ENCODE data around the gene RSPH1.

GRCh38 chr21:42437786-42438185 lies 58.2 kb downstream of the RSPH1 start:
- TF ChIP-seq JUND (IDR thresholded peaks at IDR 0.05) (no peak), EZH2phosphoT487 (IDR thresholded peaks at IDR 0.05; ENCODE audit: borderline replicate concordance) (no peak), CTCF (IDR thresholded peaks at IDR 0.05 in 2 of 3, conservative IDR thresholded peaks at IDR 0.05 in 1 of 3; ENCODE audit: borderline replicate concordance in 1 of 3, insufficient read depth in 1 of 3, low read depth in 2 of 3, low read length in 2 of 3) (no peak), POLR2A (IDR thresholded peaks at IDR 0.05; ENCODE audit: borderline replicate concordance, extremely low read depth, insufficient read depth, insufficient read length) (no peak), ATF3 (IDR thresholded peaks at IDR 0.05) (no peak), SIN3A (IDR thresholded peaks at IDR 0.05; ENCODE audit: low read depth) (no peak), POLR2AphosphoS5 (IDR thresholded peaks at IDR 0.05; ENCODE audit: low read depth, low read length) (no peak)
